NCI-H2196 (cell line): ENCODE measurements around the gene SEMA3D.

Experiments used
- DNase-seq: peaks from one replicate; lab custom pipeline; 2025; ENCODE audit not compliant: unreplicated experiment; lab: John Stamatoyannopoulos, UW

SEMA3D gene

GRCh38 chr7:85081846-85082245 lies 105.0 kb downstream of the SEMA3D start:
- no peak for DNase-seq

DNA sequence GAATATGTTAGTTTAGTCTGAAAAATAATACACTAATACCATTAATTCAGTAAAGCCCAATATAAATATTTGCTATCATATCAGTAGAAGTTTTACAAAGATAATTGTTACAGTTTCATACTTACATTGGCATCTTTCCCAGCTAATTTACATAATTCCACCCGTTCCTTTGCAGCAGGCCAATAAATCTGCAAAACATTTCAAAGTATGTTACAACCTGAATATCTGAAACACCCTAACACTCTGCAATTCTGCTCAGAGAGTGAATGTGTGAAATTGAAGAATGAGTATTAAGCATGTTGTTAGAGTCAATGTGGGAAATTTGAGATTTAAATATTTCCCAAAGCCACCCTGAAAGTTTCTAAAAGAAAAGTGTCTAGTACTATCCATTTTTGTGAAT lies 105.5 kb downstream of the SEMA3D start:
- DNase-seq, result no peak

DNA sequence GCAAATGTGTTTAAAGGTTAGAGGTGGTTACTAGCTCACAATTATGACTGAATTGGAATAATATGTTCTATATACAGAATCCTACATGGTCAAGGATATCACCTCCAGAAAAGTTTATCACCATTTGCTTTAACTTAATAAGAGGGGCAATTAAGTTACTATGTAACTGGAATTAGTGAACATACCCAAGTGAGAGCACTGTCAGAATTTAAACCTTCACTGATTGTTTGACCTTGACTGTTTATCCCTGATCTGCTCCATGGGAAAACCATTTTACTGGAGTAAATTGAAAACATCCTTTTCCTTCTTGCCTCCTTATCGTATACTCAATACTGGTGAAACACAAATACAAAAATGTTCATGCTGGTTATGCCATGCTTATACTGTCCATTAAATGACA lies 107.4 kb downstream of the SEMA3D start:
- no peak for DNase-seq

DNA sequence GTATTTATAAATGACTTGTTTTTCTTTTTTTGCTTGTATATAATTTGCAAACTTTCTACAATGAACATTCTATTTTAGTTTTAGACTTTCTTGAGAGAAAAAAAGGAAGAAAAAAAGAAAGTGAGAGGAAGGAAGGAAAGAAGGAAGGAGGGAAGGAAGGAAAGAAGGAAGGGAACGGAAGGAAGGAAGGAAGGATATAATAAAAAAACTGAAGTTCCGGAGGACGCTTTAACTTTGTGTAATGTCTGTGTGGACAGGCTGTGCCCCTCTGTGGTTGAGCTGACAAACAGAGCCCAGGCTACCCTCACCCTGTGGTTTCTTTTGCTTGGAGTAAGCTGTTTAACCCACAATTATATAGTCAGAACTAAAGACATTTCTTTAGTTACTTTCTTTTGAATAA lies 108.7 kb downstream of the SEMA3D start:
- DNase-seq, result no peak

DNA sequence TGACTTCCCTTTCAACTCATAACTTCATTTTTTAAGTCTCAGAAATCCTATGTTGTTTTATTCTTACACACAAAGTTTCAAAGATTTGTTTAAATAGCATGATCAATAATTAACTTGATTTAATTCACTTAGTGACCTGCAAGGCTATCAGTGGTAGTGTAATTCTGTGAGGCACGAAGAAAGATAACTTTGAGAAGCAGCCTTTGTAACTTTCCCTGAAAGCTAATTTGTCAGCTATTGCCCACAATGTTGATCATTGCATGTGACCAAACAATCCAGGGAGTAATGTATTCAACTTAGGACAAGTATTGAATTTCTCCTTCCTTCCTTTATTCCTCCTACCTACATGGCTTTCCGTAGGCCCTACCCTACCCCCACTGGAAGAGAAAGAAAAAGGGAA lies 111.0 kb downstream of the SEMA3D start:
- DNase-seq, result no peak

GRCh38 chr7:85074992-85075391 lies 111.9 kb downstream of the SEMA3D start:
- no peak for DNase-seq

DNA sequence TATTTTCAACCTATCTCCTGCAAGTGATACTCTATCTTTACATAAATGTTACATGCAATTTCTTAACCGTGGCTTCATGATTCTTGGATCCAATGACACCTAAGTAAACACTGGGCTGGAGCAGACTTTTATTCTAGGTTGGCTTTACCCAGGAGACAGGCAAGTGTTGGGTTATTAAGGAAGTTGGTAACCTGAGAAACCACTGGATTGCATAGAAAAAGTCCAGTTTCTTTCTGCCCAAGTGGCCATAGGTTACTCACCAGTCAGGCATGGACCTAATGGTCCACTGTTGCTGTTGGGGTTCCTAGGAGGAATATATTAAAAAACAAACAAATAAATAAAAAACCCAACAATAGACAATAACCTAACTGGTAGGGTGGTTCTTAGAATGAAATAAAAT lies 112.8 kb downstream of the SEMA3D start:
- no peak for DNase-seq

DNA sequence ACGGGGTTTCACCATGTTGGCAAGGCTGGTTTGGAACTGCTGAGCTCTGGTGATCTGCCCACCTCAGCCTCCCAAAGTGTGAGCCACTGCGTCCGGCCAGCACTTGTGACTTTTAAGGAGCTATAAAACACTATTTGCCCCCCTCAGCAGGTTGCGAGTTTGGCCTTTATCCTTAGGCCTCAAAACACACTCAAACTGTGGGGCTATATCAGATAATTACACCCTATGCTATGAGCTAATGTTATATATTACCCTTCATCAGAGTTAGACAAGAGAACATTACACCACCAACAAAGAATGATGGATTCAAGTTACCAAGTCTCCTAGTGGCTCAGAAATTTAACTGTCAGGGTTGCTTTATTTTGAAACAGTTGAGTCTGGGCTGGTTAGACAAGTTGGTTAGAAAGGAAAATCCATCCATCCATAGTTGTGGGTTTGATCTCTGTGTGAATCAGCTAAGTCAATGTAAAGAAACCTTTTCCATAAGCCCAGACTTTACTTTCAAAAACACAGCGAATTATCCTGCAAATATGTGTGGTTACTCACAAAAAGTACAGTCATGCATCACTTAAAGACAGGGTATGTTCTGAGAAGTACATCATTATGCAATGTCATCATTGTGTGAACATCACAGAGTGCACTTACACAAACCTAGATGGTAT lies 115.8 kb downstream of the SEMA3D start:
- DNase-seq, result no peak

DNA sequence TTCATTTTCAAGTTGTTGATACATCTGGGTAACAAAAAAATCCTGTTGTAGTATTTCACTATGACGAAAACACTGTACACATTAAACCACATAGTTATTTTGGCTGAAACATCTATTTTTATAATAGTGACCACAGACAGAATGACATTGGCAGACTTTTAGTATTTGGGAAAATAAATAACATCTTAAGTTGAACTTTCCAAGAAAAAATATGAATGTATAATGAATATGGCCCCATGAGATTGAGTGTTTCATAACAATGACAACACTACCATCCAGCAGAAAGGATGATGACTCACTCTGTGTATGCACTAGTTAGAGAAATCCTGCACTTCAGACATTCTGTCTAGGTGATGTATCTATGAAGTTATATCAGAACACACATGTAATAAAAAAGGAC lies 118.1 kb downstream of the SEMA3D start:
- DNase-seq, result no peak

DNA sequence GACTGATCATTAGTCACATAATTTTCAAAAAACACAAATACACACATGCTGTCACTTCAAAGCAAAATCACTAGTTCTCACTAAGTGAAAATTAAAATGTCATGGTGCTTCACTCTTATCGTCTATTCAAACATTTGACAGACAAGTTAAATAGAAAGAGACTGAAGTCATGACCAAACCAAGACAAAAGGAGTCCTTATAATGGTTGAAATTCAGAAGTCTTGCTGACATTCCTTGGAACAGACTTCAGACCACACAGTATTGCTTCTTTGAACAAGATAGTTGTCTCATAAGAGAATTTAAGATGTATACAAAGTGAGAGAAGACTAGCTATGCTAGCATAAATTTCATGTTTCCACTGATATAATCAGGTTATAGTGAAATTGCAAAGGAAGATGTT lies 119.5 kb downstream of the SEMA3D start:
- no peak for DNase-seq

DNA sequence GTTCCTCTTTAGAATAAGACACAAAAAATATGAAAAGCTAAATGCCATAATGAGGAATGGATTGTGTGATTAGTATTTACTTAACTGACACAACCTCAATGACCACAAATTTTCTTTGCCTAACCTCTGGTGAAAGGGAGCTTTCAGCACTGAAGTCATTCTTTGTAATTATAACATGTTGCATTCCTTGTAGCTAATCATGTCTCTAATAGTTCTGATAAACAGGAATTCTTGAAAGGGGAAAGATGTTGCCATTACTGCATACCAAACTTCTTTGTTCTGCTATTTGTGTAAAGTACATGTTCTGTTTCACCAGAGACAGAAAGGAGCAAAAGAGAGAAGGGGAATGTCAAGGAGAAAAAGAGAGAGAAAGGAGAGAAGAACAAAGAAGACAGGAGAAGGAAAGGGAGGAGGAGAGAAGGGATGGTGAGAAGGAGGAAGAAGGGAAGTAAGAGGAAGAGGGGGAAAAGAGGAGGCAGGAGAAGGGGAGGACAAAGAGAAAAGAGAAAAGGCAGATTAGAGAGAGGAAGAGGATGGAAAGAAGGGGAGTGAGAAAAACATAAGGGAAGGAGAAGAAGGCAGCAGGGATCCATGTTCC lies 120.9 kb downstream of the SEMA3D start:
- DNase-seq, result no peak

DNA sequence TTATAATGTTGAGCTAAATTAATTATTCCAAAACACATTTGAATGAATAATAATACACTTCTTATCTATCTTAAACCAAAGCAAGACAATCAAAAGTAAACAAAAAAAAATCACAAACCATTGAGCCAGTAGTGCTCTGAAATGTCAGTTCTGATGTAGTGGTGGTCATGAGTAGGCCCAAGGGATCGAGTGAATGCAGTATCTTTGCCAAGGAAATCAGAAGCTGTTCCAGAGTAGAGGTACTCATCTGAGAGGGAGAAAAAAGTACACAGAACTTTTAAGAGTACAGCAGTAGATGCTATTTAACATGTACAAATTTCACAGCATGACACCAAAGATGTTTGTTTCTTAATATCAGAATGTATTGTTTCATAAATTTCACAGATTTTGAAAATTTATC lies 121.5 kb downstream of the SEMA3D start:
- no peak for DNase-seq

DNA sequence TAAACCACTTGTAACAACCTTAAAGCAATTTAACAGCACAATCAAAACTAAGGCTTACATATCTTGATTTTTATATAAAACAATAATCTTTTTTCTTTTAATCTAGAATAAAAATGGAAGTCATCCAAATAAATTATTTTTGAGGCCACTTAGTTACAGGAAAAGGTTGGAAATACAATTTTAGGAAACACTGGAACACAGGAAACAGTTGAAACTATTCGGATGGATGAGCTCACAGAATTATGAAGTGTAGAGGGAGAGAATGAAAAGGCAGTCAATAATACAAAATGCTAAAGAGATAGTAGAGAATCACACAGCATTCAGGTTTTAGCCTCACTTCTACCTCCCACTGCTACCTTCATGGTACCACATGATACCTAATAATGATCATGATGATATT lies 124.2 kb downstream of the SEMA3D start:
- no peak for DNase-seq

DNA sequence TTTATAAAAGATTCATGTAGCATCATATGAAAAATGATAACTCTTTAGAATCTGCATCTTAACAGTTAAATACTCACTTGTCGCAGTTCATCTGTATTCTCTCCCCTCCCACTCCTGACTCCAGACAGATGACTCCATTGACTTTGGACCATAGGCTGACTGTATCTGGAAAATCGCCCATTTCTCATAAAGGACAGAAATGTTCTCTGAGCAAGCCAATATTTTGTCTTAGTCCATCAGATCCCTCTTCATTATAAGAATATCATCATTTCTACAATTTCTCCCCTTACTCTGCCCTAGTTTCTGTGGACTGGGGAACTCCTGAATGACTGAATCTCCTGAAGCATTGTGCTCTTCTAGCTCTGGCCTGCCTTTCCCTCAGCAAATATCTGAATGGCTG lies 125.4 kb downstream of the SEMA3D start:
- no peak for DNase-seq

GRCh38 chr7:85060696-85061095 lies 126.2 kb downstream of the SEMA3D start:
- DNase-seq, result no peak

DNA sequence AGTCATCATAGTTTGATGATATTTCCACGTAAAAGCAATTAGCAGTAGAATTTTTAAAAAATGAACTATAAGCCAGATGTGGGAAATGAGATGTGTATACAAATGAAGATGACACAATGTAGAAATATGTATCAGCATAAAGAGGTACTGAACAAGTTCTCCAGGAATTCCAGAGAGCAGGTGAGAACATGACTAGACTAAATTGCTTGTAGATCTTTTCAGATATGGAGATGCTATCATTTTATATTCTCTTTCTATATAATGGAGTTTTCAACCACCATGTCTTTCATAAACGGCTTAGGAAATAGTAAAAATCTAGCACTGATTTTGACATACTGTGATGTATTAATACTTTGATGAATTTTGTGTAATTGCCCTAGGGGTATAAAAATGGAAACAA lies 130.9 kb downstream of the SEMA3D start:
- no peak for DNase-seq

GRCh38 chr7:85055196-85055595 lies 131.7 kb downstream of the SEMA3D start:
- no peak for DNase-seq

DNA sequence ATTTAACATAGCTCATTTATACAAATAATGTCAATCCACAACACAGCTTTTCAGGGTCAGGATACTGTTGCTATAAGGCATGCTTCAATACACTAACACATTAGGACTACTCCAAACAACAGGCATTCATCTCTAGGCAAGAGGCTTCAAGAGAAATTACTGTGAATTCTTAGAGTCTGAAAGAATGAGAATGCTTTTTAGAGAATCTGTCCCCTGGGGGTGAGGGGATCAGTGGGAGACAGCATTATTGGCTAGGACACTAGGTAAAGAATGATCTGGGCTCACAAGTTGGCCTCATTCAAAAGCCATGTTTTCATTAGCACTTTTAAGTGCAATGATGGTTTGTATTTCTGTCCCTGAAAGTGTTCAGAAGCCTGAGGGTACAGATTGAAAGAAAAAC lies 132.6 kb downstream of the SEMA3D start:
- no peak for DNase-seq

GRCh38 chr7:85052894-85053293 lies 134.0 kb downstream of the SEMA3D start:
- DNase-seq, result no peak

- no peak for DNase-seq
Measured at GRCh38 chr7:85052056-85052737, 134.7 kb downstream of the SEMA3D start.

DNA sequence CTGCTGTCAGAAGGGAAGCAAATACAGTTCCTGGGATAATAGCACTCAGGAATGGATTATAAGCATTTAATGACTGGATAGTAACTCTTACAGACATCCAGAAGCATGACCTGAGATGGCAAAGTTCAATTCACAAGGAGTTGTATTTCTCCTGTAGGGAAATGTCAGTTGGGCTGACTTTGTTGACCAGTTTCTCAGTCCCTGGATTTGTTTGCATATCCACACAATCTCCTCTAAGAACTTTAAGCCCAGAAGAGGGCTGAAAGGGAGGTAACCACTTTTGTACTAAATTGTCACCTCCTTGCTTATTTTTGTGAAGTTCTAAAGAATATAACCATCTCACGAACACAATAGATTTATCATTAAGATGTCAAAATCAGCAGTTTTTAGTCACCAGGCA lies 140.3 kb downstream of the SEMA3D start:
- no peak for DNase-seq

- DNase-seq, result peak; percentile 57
Measured at GRCh38 chr7:85041605-85042216, 145.1 kb downstream of the SEMA3D start.
